Stimulated activated CD8-positive, alpha-beta memory T cell treated with anti-CD3 and anti-CD28 coated beads, Interleukin-12 subunit alpha, Interleukin-12 subunit beta, amount 100 ng/mL, for 24 hours (primary cell): ENCODE results near the gene NAV2.

Source experiments
- DNase-seq: peaks from one replicate; pipeline ENCODE4 v3.0.0-alpha.2; 2020; ENCODE audit errors: extremely low read depth

Gene NAV2

DNA sequence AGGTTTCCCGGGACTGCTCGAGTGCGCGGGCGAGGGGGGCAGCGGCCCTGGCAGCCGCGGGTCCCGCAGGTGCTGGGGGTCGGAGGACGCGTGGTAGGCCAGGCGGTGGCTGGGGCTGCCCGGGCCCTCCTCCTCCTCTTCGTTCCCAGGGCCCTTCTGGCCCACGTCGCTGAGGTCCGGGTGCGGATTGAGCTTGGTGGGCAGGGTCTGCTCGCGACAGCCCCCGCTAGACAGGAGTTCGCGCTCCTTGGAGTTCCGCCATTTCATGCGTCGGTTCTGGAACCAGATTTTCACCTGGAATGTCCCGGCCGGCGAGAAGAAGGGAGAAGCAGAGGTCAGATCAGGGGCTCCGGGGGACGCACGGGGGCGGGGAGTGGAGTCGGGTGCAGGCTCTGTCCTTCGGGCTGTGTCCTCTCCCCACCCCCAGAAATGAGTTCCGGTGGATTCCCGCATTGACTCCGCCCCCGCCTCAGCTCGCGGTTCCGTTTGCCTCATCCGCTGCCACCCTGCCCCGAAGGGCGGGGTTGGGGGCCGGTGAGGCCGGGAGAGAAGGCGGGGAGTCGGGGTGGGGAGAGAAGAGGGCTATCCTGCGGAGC lies 443.7 kb downstream of the NAV2 start:
- no peak for DNase-seq

DNA sequence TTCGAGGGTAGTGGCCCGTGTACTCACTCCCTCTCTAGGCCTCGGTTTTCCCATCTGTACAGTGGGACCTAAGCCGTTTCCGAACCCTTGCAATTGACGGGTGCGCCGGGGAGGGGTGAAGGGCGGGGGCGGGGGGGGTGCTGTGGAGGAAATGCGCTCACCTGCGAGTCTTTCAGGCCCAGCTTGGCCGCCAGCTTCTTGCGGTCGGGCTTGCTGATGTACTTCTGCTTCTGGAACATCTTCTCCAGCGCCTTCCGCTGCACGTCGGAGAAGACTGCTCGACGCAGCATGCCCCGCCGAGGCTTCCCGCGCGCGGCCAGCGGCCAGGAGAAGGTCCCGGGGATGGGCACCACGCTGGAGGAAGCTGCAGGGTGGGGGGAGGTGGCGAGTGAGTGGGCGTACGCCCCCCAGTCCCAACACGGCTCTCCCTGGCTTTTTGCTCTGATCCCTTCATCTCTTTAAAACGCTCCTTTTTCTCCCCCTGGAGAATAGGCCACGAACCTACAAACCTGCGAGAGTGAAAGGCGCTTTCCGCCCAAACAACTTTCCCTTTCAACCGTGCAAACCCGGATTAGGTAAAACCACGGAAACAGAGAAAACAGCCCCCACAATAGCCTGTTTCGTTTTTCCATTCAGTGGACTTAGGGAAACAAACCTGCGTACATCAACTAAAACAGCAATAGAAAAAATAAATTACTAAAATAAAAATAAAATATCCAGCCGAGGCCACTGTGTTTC lies 444.4 kb downstream of the NAV2 start:
- DNase-seq, result no peak

GRCh38 chr11:20157728-20158127 lies 445.1 kb downstream of the NAV2 start:
- DNase-seq, result no peak

DNA sequence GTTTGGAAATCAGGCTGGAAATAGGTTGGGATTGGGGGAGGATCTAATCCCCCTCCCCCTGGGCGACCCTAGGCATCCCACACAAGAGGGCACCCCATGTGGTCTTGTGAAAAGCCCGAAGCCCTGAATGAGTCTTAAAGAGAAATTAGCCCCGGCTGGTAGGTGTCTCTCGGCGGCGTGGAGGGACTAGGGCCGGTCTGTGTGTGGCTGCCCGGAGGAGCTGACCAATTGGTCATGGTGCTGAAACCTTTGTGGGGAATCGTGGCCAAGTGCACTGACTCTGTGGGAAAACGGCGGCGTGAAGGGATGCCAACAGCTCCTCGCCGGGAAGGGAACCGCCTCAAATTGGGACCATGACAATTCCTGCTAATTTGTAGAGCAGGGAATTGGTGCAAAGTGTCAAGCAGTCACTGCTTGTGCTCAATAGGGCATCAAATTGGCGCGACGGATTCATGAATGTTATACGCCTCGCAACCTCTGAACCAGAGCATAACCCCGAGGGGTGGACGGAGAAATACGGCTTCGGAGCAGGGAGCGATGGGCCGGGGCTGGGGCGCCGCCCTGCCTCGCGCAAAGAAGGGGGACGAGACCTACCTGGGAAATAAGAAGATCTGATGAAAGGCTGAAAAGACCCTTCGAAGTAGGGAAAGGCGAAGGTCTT lies 446.1 kb downstream of the NAV2 start:
- no peak for DNase-seq

DNA sequence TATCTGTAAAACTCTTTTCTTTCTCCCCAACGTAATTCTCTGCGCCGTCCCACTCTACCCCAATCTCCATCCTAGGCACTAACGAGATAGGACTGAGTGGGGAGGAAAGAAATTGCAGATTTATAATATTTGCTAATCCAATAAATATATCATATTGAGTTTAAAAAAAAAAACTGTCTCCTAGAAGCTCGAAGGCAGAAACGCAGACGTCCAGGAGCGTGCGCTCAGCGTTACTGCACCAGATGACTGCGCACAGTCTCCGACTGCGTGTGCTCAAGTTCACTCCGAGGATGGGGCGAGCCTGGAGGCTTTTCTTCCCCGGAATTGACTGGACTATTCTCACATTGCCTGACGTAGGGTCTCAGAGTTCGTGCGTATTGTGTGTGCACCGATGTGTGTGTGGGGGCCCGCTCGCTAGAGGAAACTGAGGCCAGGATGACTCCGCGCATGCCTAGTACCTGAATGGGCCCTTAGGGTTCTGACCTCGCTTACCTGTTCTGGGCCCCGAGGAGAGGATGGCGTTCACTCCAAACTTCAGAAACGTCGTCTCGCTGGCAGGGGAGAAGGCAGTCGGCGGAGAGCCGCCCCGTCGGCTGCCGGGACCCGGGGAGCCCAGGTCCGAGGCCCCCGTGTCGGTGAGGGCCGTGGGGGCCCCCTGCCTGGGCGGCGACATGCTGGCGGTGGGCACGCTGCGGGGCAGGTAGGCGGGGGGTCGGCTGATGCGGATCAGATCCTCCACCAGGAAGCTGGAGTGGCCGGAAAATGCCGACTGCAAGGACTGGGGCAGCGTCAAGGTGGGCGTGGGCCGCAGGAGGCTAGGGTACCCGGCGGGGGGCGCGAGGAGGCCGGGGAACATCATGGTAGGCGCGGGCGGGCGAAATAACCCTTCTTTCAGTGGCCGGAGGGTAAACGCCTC lies 447.1 kb downstream of the NAV2 start:
- no peak for DNase-seq

GRCh38 chr11:20160425-20161229 lies 448.0 kb downstream of the NAV2 start, which contains the start of gene DBX1:
DBX1 (minus strand) TSS chr11:20160475; CDS start chr11:20160324, 151 bp downstream.
- no peak for DNase-seq

GRCh38 chr11:20161230-20161918 lies 448.7 kb downstream of the NAV2 start:
- DNase-seq, result no peak

DNA sequence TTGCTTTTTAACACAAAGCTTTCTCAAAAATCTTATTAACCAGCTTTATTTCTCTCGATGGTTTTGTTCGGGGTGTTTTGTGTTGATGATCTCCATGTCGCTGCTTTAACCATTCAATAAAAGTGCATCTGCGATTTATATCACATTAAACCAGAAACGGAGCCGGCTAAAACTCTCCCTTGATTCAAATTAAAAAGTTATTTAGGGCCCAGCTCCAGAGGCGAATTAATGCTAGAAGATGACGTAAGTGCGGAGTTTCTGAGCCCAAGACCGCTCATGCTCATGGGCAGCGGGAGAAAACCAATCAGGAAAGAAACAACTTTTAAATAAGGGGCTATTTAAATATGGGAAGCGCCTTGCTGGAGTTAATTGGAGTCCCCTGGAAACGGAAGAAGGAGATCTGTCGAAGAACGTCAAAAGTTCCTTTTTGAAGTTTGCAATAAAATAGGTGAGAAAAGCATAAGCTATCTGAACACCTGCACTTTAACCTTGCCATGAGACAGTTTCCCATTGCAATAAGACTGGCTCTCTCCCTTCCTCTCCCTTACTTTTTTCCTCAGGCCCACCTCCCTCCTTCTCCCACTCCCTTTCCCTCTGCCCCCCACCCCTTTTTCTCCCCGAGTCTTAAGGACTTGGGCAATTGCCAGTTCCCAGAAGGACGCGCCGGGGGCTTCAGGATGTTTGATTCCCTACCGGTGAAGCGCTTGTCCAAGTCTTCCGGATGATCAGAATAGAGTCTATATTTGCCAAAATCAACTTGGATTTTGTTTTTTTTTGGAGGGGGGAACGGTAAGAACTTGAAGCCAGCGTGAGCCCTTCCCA lies 449.5 kb downstream of the NAV2 start:
- DNase-seq, result no peak

DNA sequence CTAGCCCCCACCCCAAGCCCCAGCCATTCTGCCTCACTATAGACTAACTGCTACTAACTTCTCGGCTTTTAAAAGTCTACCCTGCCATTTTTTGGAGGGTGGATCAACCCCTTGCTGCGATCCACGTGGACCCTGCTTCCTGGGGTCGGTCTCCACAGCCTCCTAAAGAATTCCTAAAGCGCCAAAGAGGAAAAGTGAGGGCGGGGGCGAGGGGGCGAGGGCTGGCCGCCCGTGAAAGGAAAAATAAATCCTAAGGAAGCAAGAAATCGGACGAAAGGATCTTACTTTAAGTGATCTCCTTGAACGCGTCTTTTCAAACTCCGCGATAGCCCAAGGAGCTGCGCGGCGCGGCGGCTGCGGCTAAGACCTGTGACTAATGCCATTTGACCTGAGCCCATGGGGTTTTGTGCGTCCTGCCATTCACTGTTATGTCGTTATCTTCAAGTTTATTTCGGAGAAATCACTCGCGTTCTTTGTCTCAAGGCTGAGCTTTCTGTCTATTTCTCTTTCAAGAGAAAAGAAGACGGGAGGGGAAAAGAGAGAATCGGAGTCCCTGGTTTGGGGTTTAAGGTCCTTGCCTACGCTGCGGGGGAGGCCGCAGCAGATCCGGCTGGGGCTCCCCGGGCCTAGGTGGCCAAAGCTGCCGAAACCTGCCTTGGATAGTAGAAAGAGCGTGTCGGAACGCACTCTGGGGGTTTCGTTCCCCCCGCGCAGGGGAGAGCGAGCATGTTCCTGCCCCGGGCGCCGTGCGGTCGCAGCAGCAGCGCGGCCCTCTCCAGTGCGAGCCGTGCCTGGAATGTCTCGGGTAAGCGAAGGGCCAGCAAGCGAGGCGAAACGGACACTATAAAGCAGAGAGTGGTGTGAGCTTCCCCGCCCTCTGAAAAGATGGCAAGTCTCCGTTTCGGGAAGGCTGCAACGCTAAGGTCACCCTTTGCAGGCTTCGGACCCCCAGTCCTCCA lies 450.5 kb downstream of the NAV2 start:
- DNase-seq, result no peak

GRCh38 chr11:20163783-20164481 lies 451.3 kb downstream of the NAV2 start:
- no peak for DNase-seq
